SU-DHL-6 (cell line): ENCODE results near the gene GBA2.

Source experiments
- EZH2phosphoT487 ChIP-seq: fragments of 200-600 bp; sonication (generic), shearing (Covaris generic); conservative IDR thresholded peaks from 2 replicates; pipeline ENCODE4 v1.6.1; 2018; ENCODE audit warnings: mild to moderate bottlenecking, antibody characterized with exemption, low read length, moderate library complexity, mixed read lengths
- TF ChIP-seq, protein P1 (sequence below): fragments of 200-600 bp; sonication (generic); IDR thresholded peaks from one replicate; pipeline ENCODE4 v1.5.1; 2017; ENCODE audit warnings: antibody characterized with exemption, mild to moderate bottlenecking, low read length, moderate library complexity; ENCODE audit not compliant: insufficient read depth, poor library complexity, severe bottlenecking

DNA sequence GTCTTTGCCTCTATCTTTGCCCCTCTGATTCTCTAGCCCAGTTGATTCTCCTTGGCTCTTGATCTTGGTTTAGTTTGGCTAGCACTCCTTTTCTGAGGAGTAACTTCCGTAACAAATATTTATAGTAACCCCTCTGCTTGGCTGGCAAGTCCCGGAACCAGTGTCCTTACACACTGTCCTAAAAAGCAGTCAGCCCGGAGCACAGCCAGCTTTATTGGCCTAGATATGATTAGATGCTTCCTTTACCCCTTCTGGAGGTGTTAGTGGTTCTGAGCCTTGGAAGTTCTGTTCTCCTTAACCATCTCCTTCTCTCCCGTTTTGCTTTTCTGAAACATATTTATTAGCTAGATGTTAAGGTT lies 22.0 kb upstream of the GBA2 start:
- TF ChIP-seq, protein P1, sequence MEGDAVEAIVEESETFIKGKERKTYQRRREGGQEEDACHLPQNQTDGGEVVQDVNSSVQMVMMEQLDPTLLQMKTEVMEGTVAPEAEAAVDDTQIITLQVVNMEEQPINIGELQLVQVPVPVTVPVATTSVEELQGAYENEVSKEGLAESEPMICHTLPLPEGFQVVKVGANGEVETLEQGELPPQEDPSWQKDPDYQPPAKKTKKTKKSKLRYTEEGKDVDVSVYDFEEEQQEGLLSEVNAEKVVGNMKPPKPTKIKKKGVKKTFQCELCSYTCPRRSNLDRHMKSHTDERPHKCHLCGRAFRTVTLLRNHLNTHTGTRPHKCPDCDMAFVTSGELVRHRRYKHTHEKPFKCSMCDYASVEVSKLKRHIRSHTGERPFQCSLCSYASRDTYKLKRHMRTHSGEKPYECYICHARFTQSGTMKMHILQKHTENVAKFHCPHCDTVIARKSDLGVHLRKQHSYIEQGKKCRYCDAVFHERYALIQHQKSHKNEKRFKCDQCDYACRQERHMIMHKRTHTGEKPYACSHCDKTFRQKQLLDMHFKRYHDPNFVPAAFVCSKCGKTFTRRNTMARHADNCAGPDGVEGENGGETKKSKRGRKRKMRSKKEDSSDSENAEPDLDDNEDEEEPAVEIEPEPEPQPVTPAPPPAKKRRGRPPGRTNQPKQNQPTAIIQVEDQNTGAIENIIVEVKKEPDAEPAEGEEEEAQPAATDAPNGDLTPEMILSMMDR, result no peak
- TF ChIP-seq EZH2phosphoT487, result no peak
